ENCODE data around the gene ICA1.

Gene ICA1

GRCh38 chr7:8117195-8117594 is 144.8 kb downstream of the ICA1 start:
- no peak for TF ChIP-seq CTCF (IDR thresholded peaks at IDR 0.05; ENCODE audit: low read depth, low read length, missing control alignments)
- no peak for DNase-seq (ENCODE audit: extremely low read depth, low read depth)
- H3K4me3 ChIP-seq (replicated peaks; ENCODE audit: low read depth, low read length): no peak overlapping the region

GRCh38 chr7:8115547-8116402 is 146.2 kb downstream of the ICA1 start:
- DNase-seq (ENCODE audit: extremely low read depth, low read depth): no peak
- H3K4me3 ChIP-seq (replicated peaks; ENCODE audit: low read depth, low read length): no peak overlapping the region
- TF ChIP-seq CTCF (IDR thresholded peaks at IDR 0.05; ENCODE audit: low read depth, low read length, missing control alignments): no peak

GRCh38 chr7:8114175-8114574 is 147.8 kb downstream of the ICA1 start:
- no peak overlapping the region for H3K4me3 ChIP-seq (replicated peaks; ENCODE audit: low read depth, low read length)
- no peak for TF ChIP-seq CTCF (IDR thresholded peaks at IDR 0.05; ENCODE audit: low read depth, low read length, missing control alignments)
- no peak for DNase-seq (ENCODE audit: extremely low read depth, low read depth)

- no peak overlapping the region for H3K4me3 ChIP-seq (replicated peaks; ENCODE audit: low read depth, low read length)
- no peak for DNase-seq (ENCODE audit: extremely low read depth, low read depth)
- no peak for TF ChIP-seq CTCF (IDR thresholded peaks at IDR 0.05; ENCODE audit: low read depth, low read length, missing control alignments)
Measured at GRCh38 chr7:8113184-8113583, 148.8 kb downstream of the ICA1 start.

GRCh38 chr7:8112685-8113084 is 149.3 kb downstream of the ICA1 start:
- H3K4me3 ChIP-seq (replicated peaks; ENCODE audit: low read depth, low read length): no peak overlapping the region
- no peak for DNase-seq (ENCODE audit: extremely low read depth, low read depth)
- TF ChIP-seq CTCF (IDR thresholded peaks at IDR 0.05; ENCODE audit: low read depth, low read length, missing control alignments): no peak

GRCh38 chr7:8111282-8111960 is 150.5 kb downstream of the ICA1 start:
- DNase-seq (ENCODE audit: extremely low read depth, low read depth): no peak
- no peak overlapping the region for H3K4me3 ChIP-seq (replicated peaks; ENCODE audit: low read depth, low read length)
- no peak for TF ChIP-seq CTCF (IDR thresholded peaks at IDR 0.05; ENCODE audit: low read depth, low read length, missing control alignments)

All from HFF-Myc (cell line).